K562 (cell line): ENCODE results near the gene CLCA2. TPM values are rescaled to one million over a fixed set of nuclear protein-coding genes. Genes with fewer than 3 reads are reported as not detected.

Experiments used
- ATAC-seq: fragments of 200-7000 bp; cut with Tn5 transposase; 3 replicates; pipeline ENCODE4 v1.9.1; 2020; ENCODE audit warnings: moderate library complexity
- BruUV-seq: library from RNA; stranded (reverse); fragments of 400-500 nt; replicated peaks from 2 replicates; lab custom pipeline; 2021; lab: Mats Ljungman, UMichigan
- CTCF ChIA-PET: fragments of 300-600 bp; formaldehyde crosslinking; extraction: SDS; loops from one replicate; lab custom pipeline; 2021; ENCODE audit warnings: low intra/inter-chr PET ratio; lab: Yijun Ruan, JAX
- POLR2A ChIA-PET: fragments of 300-600, 350-650 bp; sonication (Branson Sonifier 250); formaldehyde crosslinking; extraction: SDS; loops from one replicate; lab custom pipeline; 2021; ENCODE audit warnings: antibody characterized with exemption, inconsistent platforms; lab: Yijun Ruan, JAX
- DNase-seq, 4 experiments: peaks; one replicate each; pipeline versions ENCODE4 v3.0.0 to v3.0.0-alpha.2; 2011 to 2018; ENCODE audit warnings: low spot score in 3 of 4, mixed read lengths in 3 of 4; ENCODE audit errors: extremely low read depth in 1 of 4
- FAIRE-seq: peaks from 2 replicates; lab custom pipeline; 2011; peaks lifted over from hg19 to GRCh38; lab: Jason Lieb, UNC
- H2AFZ ChIP-seq: 2 replicates; pipeline ENCODE4 v1.6.0; 2011; ENCODE audit warnings: low read depth, low read length, control low read depth, inconsistent platforms
- H3K27ac ChIP-seq: fragments of 200-600 bp; 3 replicates; pipeline ENCODE4 v1.8.0; 2011; ENCODE audit warnings: low read depth, mild to moderate bottlenecking, control low read depth, inconsistent platforms, low read length, moderate library complexity, mixed read lengths; ENCODE audit errors: extremely low read depth
- H3K27me3 ChIP-seq, 2 experiments: fragments of 300-600 bp in 1 of 2; 2 replicates in 1 of 2; 3 replicates in 1 of 2; pipeline versions ENCODE4 v1.6.0 to v1.8.0; 2011; ENCODE audit warnings: inconsistent platforms in 2 of 2, low read length in 2 of 2, mild to moderate bottlenecking in 1 of 2, mixed read lengths in 1 of 2, moderate library complexity in 1 of 2; ENCODE audit not compliant: control insufficient read depth in 2 of 2, insufficient read depth in 2 of 2
- H3K36me3 ChIP-seq: fragments of 300-600 bp; 3 replicates; pipeline ENCODE4 v1.8.0; 2011; ENCODE audit warnings: mild to moderate bottlenecking, low read length, inconsistent platforms; ENCODE audit not compliant: control insufficient read depth, insufficient read depth
- H3K4me1 ChIP-seq, 2 experiments: fragments of 200-600 bp in 1 of 2; replicated peaks in 1 of 2; 2 replicates in 1 of 2; 3 replicates in 1 of 2; pipeline versions ENCODE4 v1.5.1 to v1.8.0; 2011; ENCODE audit warnings: inconsistent platforms in 2 of 2, low read length in 2 of 2, mild to moderate bottlenecking in 1 of 2, mixed read lengths in 1 of 2, moderate library complexity in 1 of 2; ENCODE audit not compliant: control insufficient read depth in 2 of 2, insufficient read depth in 2 of 2
- H3K4me2 ChIP-seq: 2 replicates; pipeline ENCODE4 v1.6.1; 2011; ENCODE audit warnings: low read length, control low read depth, inconsistent platforms, mixed read lengths; ENCODE audit not compliant: insufficient read depth
- H3K4me3 ChIP-seq: fragments of 200-600 bp; sonication (generic), shearing (Covaris generic); 2 replicates; pipeline ENCODE4 v1.5.1; 2016; ENCODE audit warnings: control low read depth, inconsistent platforms
- H3K79me2 ChIP-seq: fragments of 200-600 bp; 3 replicates; pipeline ENCODE4 v1.8.0; 2011; ENCODE audit warnings: low read length, inconsistent platforms; ENCODE audit not compliant: control insufficient read depth, insufficient read depth
- H3K9ac ChIP-seq, 2 experiments: 2 replicates each; pipeline versions ENCODE4 v1.6.0 to v1.6.1; 2011; ENCODE audit warnings: low read depth in 2 of 2, low read length in 2 of 2, control low read depth in 1 of 2, inconsistent platforms in 1 of 2, mild to moderate bottlenecking in 1 of 2, mixed read lengths in 1 of 2; ENCODE audit not compliant: insufficient read depth in 1 of 2
- H3K9me1 ChIP-seq: one replicate; pipeline ENCODE4 v1.6.0; 2011; ENCODE audit warnings: inconsistent platforms, mild to moderate bottlenecking, low read length, moderate library complexity; ENCODE audit not compliant: control insufficient read depth, insufficient read depth
- H3K9me3 ChIP-seq: replicated peaks from 2 replicates; pipeline ENCODE4 v1.5.1; 2011; ENCODE audit warnings: low read depth, low read length, inconsistent platforms; ENCODE audit not compliant: control insufficient read depth, insufficient read depth
- H4K20me1 ChIP-seq: replicated peaks from 2 replicates; pipeline ENCODE4 v1.6.1; 2011; ENCODE audit warnings: low read length, inconsistent platforms, mixed read lengths; ENCODE audit not compliant: control insufficient read depth, insufficient read depth
- HDAC3 ChIP-seq: fragments of 450-650 bp; IDR thresholded peaks from 2 replicates; pipeline ENCODE4 v1.6.1; 2018; ENCODE audit warnings: borderline replicate concordance, mild to moderate bottlenecking, moderate library complexity; ENCODE audit not compliant: partially characterized antibody
- KLF16 ChIP-seq: IDR thresholded peaks from 2 replicates; pipeline ENCODE4 v1.6.1; 2016; ENCODE audit warnings: antibody characterized with exemption
- NR1H2 ChIP-seq: sonication (generic); formaldehyde crosslinking; IDR thresholded peaks from 2 replicates; pipeline ENCODE4 v1.4.0; 2020; ENCODE audit warnings: mild to moderate bottlenecking, missing genetic modification reagents
- POLR2H ChIP-seq: IDR thresholded peaks from 2 replicates; pipeline ENCODE4 v1.6.1; 2016; ENCODE audit warnings: missing genetic modification characterization, low read depth, mild to moderate bottlenecking, control low read depth, missing compliant biosample characterization, moderate library complexity
- WGBS: fragments of 100-300 bp; shearing (Covaris generic); methylation state at CpG from one replicate; pipeline ENCODE4 v1.1.6; 2016; ENCODE audit warnings: low coverage, mixed read lengths; ENCODE audit not compliant: insufficient coverage; ENCODE audit errors: missing lambda C conversion rate; 5-methylcytosine and 5-hydroxymethylcytosine counted together
- in situ Hi-C: fragments of 300-500 bp; cut with MboI; formaldehyde crosslinking; loops from 4 replicates; pipeline ENCODE4 v1.15.0; 2018; ENCODE audit warnings: inconsistent platforms, mixed read lengths
- intact Hi-C: fragments of 100-400 bp; cut with micrococcal nuclease; formaldehyde crosslinking; loops from 2 replicates; pipeline ENCODE4 v1.14.2; 2022
- polyA plus RNA-seq, 8 experiments: library from polyadenylated mRNA; depleted of rRNA in 4 of 8; stranded (reverse) in 5 of 8; unstranded in 3 of 8; fragments of >200 nt; fragmentation: Nextera tagmentation in 2 of 8; fragmentation: Illumina TruSeq in 1 of 8; extraction: Ambion mirVana in 2 of 8; extraction: Trizol in 1 of 8; gene quantifications; 2 replicates each; pipeline versions ENCODE4 v1.2.1 to v1.2.3, GENCODE V29; 2011 to 2014; ENCODE audit warnings: inconsistent platforms in 1 of 8, missing spikeins in 1 of 8
- total RNA-seq, 7 experiments: library from RNA; depleted of rRNA in 6 of 7; stranded (reverse); fragments of >200 nt in 6 of 7; fragmentation: Illumina TruSeq in 2 of 7; extraction: Trizol in 2 of 7; gene quantifications; 2 replicates each; pipeline versions ENCODE4 v1.2.1 to v1.2.3, GENCODE V29; 2011 to 2021; ENCODE audit warnings: low replicate concordance in 1 of 7
- TF ChIP-seq, protein P1 (sequence below): fragments of 200-400 bp; formaldehyde crosslinking; IDR thresholded peaks from 2 replicates; pipeline ENCODE4 v1.6.1; 2017; ENCODE audit warnings: mild to moderate bottlenecking, low read depth, low read length, moderate library complexity

The CLCA2 gene
- total and polyA plus RNA-seq, 9 of the 15 experiments (the other 6 are each of a cell fraction or from before 2014, with no cell fraction given), result 0.03 TPM; not detected in 8

DNA sequence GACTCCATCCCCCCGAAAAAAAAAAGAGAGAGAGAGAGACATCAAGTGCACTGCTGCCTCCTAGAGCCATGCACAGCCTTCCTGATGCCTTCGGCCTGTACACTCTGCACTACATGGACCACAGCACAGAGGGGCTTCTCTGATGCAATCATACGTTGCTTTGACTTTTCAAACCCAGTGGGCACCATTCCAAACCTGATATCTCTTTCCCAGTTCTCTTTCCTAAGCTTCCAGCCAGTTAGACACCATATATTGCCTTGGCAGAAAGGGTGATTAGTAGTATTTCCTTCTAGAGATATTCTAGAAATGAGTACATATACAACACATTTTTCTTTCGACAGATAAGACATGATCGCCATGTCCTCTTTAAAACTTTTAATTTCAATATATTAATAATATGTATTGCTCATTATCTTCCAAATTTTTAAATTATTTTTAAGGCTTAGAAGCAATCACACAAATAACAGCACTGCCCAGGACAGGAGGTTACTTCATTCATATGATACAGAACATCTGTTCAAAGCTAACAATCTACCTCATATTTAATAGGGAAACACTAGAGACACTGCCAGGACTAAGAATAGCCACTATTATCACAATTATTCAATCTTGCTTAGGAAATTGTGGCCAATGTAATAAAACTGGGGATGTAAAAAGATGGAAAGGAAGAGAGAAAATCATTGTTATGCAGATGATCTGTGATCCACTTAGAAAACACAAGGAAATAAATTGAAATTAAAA lies 54.6 kb downstream of the CLCA2 start:
- 23% methylated on average over 4 of the region's 5 CpGs for WGBS

More for the DNA sequence above, 54.6 kb downstream of the CLCA2 start:
- FAIRE-seq (no peak), ATAC-seq (peak; percentile 77), DNase-seq (no peak)
- Histone ChIP-seq H3K4me2 (no peak overlapping the region), H3K4me3 (no peak overlapping the region), H3K79me2 (no peaks in the 10 kb centered on the region), H2AFZ (no peak overlapping the region), H3K36me3 (no peaks in the 10 kb centered on the region), H3K9me1 (no peaks in the 10 kb centered on the region), H3K9ac (no peak overlapping the region), H3K9me3 (no peaks in the 10 kb centered on the region), H4K20me1 (no peaks in the 10 kb centered on the region), H3K27ac (no peak overlapping the region), H3K4me1 (no peaks in the 10 kb centered on the region; a peak in 1 of 5 replicates), H3K27me3 (peaks cover 0 to 3% of the 10 kb centered on the region in 2 experiments; a peak in 1 of 5 replicates)
- intact Hi-C loops, result no loop called here
- POLR2A ChIA-PET, result no interaction called here
- no TSS peak for BruUV-seq
- TF ChIP-seq, protein P1, sequence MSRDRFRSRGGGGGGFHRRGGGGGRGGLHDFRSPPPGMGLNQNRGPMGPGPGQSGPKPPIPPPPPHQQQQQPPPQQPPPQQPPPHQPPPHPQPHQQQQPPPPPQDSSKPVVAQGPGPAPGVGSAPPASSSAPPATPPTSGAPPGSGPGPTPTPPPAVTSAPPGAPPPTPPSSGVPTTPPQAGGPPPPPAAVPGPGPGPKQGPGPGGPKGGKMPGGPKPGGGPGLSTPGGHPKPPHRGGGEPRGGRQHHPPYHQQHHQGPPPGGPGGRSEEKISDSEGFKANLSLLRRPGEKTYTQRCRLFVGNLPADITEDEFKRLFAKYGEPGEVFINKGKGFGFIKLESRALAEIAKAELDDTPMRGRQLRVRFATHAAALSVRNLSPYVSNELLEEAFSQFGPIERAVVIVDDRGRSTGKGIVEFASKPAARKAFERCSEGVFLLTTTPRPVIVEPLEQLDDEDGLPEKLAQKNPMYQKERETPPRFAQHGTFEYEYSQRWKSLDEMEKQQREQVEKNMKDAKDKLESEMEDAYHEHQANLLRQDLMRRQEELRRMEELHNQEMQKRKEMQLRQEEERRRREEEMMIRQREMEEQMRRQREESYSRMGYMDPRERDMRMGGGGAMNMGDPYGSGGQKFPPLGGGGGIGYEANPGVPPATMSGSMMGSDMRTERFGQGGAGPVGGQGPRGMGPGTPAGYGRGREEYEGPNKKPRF, result no peak
- TF ChIP-seq POLR2H (tag) (no peak), HDAC3 (no peak), NR1H2 (no peak), KLF16 (no peak)
- in situ Hi-C loops, result no loop called here
- CTCF ChIA-PET, result no interaction called here
